ENCODE results near the gene RDH5.

Gene RDH5

GRCh38 chr12:55715833-55716581 lies 4.2 kb upstream of the RDH5 start, which contains the start of gene BLOC1S1:
TSS of gene BLOC1S1 (plus strand) at chr12:55716046. CDS start at chr12:55716052, 6 bp downstream.
- H3K9me2 ChIP-seq (replicated peaks; ENCODE audit: insufficient read depth, low read length): no peaks in the 10 kb centered on the region
- TF ChIP-seq CTCF (IDR thresholded peaks at IDR 0.05; ENCODE audit: insufficient read depth, low read length, poor library complexity, severe bottlenecking) (no peak), EZH2phosphoT487 (conservative IDR thresholded peaks at IDR 0.05; ENCODE audit: low read length) (no peak)
- peak within 1 kb of the TSS; percentile 74 for H3K4me2 ChIP-seq (ENCODE audit: low read depth, low read length, poor library complexity, severe bottlenecking)
- H3K36me3 ChIP-seq (ENCODE audit: low read length): no peaks in the 10 kb centered on the region
- H3K79me2 ChIP-seq (ENCODE audit: insufficient read depth, low read length): no peaks in the 10 kb centered on the region
- peak within 1 kb of the TSS; percentile 88 for H2AFZ ChIP-seq (ENCODE audit: low read depth, low read length, severe bottlenecking)
- H3K4me3 ChIP-seq (ENCODE audit: insufficient read depth, low read length, poor library complexity, severe bottlenecking): peak within 1 kb of the TSS; percentile 86
- H3K27me3 ChIP-seq (ENCODE audit: low read length): no peaks in the 10 kb centered on the region
- H3K9me3 ChIP-seq (ENCODE audit: insufficient read depth, low read length): no peaks in the 10 kb centered on the region
- peak within 1 kb of the TSS; percentile 73 for H3K9ac ChIP-seq (ENCODE audit: low read length)
- peak within 1 kb of the TSS; percentile 85 for H3K27ac ChIP-seq (ENCODE audit: low read depth, low read length)
- no peaks in the 10 kb centered on the region for H3F3A ChIP-seq (ENCODE audit: insufficient read depth)
- H4K20me1 ChIP-seq (ENCODE audit: low read depth, low read length): no peaks in the 10 kb centered on the region

- Histone ChIP-seq H3K36me3 (ENCODE audit: low read length) (no peaks in the 10 kb centered on the region), H3F3A (ENCODE audit: insufficient read depth) (no peaks in the 10 kb centered on the region), H3K27ac (ENCODE audit: low read depth, low read length) (peak overlapping the region; percentile 85), H3K27me3 (ENCODE audit: low read length) (no peaks in the 10 kb centered on the region), H3K9me3 (ENCODE audit: insufficient read depth, low read length) (no peaks in the 10 kb centered on the region), H3K79me2 (ENCODE audit: insufficient read depth, low read length) (no peaks in the 10 kb centered on the region), H3K4me3 (ENCODE audit: insufficient read depth, low read length, poor library complexity, severe bottlenecking) (peak overlapping the region; percentile 86), H4K20me1 (ENCODE audit: low read depth, low read length) (no peaks in the 10 kb centered on the region), H3K9ac (ENCODE audit: low read length) (peak overlapping the region; percentile 73), H3K9me2 (replicated peaks; ENCODE audit: insufficient read depth, low read length) (no peaks in the 10 kb centered on the region), H2AFZ (ENCODE audit: low read depth, low read length, severe bottlenecking) (peak overlapping the region; percentile 88), H3K4me2 (ENCODE audit: low read depth, low read length, poor library complexity, severe bottlenecking) (peak overlapping the region; percentile 74)
- no peak for TF ChIP-seq EZH2phosphoT487 (conservative IDR thresholded peaks at IDR 0.05; ENCODE audit: low read length)
- TF ChIP-seq CTCF (IDR thresholded peaks at IDR 0.05; ENCODE audit: insufficient read depth, low read length, poor library complexity, severe bottlenecking): no peak
These were observed 3.6 kb upstream of the RDH5 start for GRCh38 chr12:55716582-55716957.

GRCh38 chr12:55717011-55718007 lies 2.9 kb upstream of the RDH5 start:
- TF ChIP-seq CTCF (IDR thresholded peaks at IDR 0.05; ENCODE audit: insufficient read depth, low read length, poor library complexity, severe bottlenecking) (no peak), EZH2phosphoT487 (conservative IDR thresholded peaks at IDR 0.05; ENCODE audit: low read length) (no peak)
- peak overlapping the region; percentile 73 for H3K9ac ChIP-seq (ENCODE audit: low read length)
- H3K79me2 ChIP-seq (ENCODE audit: insufficient read depth, low read length): no peaks in the 10 kb centered on the region
- H3K9me3 ChIP-seq (ENCODE audit: insufficient read depth, low read length): no peaks in the 10 kb centered on the region
- peak overlapping the region; percentile 74 for H3K4me2 ChIP-seq (ENCODE audit: low read depth, low read length, poor library complexity, severe bottlenecking)
- H3K9me2 ChIP-seq (replicated peaks; ENCODE audit: insufficient read depth, low read length): no peaks in the 10 kb centered on the region
- no peaks in the 10 kb centered on the region for H3F3A ChIP-seq (ENCODE audit: insufficient read depth)
- no peaks in the 10 kb centered on the region for H4K20me1 ChIP-seq (ENCODE audit: low read depth, low read length)
- H3K36me3 ChIP-seq (ENCODE audit: low read length): no peaks in the 10 kb centered on the region
- peak overlapping the region; percentile 86 for H3K4me3 ChIP-seq (ENCODE audit: insufficient read depth, low read length, poor library complexity, severe bottlenecking)
- peak overlapping the region; percentile 85 for H3K27ac ChIP-seq (ENCODE audit: low read depth, low read length)
- no peaks in the 10 kb centered on the region for H3K27me3 ChIP-seq (ENCODE audit: low read length)
- H2AFZ ChIP-seq (ENCODE audit: low read depth, low read length, severe bottlenecking): no peak overlapping the region

Measured in SU-DHL-6 (cell line).